Measurements from ENCODE around the gene TIGD3.

DNA sequence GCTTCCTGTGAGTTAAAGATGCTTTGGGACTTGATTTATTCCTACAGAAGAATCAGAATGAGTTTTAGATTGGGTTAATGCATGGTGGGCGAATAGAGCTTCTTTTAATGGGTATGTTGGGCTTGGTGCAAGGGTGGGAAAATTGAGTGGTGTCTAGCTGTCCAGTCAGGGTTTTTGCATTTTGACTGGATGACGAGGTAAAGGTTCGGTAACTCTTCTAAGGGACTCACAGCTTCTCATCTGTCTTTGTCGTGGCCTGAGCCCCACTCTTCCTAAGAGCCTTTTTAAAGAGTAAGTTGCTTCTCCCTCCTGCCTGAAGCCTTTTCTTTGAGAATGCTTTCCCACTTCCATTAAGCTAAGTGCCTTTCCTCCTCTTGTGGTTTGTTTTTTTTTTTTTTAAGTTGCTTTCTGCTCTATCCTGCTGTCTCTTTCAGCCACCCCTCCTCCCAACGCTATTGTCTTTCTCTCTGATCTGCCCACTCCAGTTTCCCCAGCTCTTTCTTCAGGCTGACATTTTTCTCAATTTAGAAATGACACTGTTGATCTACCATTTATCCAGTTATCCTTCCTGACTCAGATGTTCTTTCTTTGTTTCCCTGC, 19.8 kb upstream of the TIGD3 start:
- TF ChIP-seq POLR2A (IDR thresholded peaks at IDR 0.05) = no peak
- no peak for TF ChIP-seq CTCF (IDR thresholded peaks at IDR 0.05)

All from gastroesophageal sphincter (tissue), 3 donors.